Breast epithelium (tissue), 3 donors: Measurements from ENCODE around the gene HOXD13.

Experiments
- CTCF ChIP-seq, 3 donors: fragments of 450-650 bp; IDR thresholded peaks; one replicate each; pipeline ENCODE4 v1.5.1; 2016 to 2017; ENCODE audit warnings: antibody characterized with exemption in 3 of 3, mild to moderate bottlenecking in 3 of 3, moderate library complexity in 3 of 3
- POLR2A ChIP-seq: fragments of 450-650 bp; IDR thresholded peaks from one replicate; pipeline ENCODE4 v1.6.1; 2016; ENCODE audit warnings: antibody characterized with exemption, mild to moderate bottlenecking, moderate library complexity

DNA sequence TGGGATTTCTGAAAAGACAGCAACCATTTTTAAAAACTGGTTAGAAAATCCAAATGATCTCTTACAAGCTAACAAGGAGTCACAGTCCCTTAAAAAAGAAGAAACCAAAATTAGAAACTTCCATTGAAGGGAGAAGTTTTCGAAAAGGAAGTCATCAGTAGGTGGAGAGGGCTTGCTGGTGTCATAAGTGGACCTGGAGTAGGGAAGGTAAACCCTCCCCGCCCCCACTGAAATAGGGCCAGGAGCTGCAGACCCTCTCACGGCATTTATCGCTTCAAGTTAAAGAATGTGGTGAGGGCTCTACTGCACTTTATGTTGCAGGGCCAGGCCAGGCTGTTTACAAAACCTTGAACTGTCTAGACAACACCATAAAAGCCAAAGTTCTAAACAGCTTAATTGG lies 17.4 kb downstream of the HOXD13 start:
- TF ChIP-seq CTCF (IDR thresholded peaks at IDR 0.05) (no peak), POLR2A (no peak)
